GDM1 (cell line): Measurements from ENCODE around the gene HSDL1.
"Not testable (repeated sequence)": the region's sequence is repeated elsewhere in the genome, so short reads cannot be mapped to it uniquely, and the experiment has no call there.

Experiments used
- DNase-seq: peaks from one replicate; lab custom pipeline; 2025; lab: John Stamatoyannopoulos, UW

Gene HSDL1

GRCh38 chr16:84138824-84139627, 6.0 kb downstream of the HSDL1 start:
- no peak for DNase-seq

- no peak for DNase-seq
Observed at GRCh38 chr16:84138500-84138823, 6.5 kb downstream of the HSDL1 start.

GRCh38 chr16:84137769-84138357, 7.1 kb downstream of the HSDL1 start:
- DNase-seq: no peak

- no peak for DNase-seq
Observed at GRCh38 chr16:84137287-84137686, 7.7 kb downstream of the HSDL1 start.

GRCh38 chr16:84136331-84137125, 8.4 kb downstream of the HSDL1 start:
- DNase-seq: no peak

- no peak for DNase-seq
Observed at GRCh38 chr16:84132527-84133285, 12.3 kb downstream of the HSDL1 start.

- no peak for DNase-seq
Observed at GRCh38 chr16:84131117-84131516, 13.9 kb downstream of the HSDL1 start.

GRCh38 chr16:84124257-84125073, 20.5 kb downstream of the HSDL1 start:
- no peak for DNase-seq

GRCh38 chr16:84121007-84121406, 24.0 kb downstream of the HSDL1 start:
- no peak for DNase-seq

GRCh38 chr16:84120023-84120422, 25.0 kb downstream of the HSDL1 start:
- DNase-seq: no peak

GRCh38 chr16:84119368-84119767, 25.6 kb downstream of the HSDL1 start:
- DNase-seq: no peak

- DNase-seq: not testable (repeated sequence)
Observed at GRCh38 chr16:84118315-84118714, 26.7 kb downstream of the HSDL1 start.

- DNase-seq: no peak
Observed at GRCh38 chr16:84117494-84117843, 27.5 kb downstream of the HSDL1 start.

GRCh38 chr16:84116720-84117493, 28.1 kb downstream of the HSDL1 start, which contains the start of gene MBTPS1:
TSS of gene MBTPS1 (minus strand) at chr16:84116942. CDS start at chr16:84101783, 15,159 bp downstream.
- DNase-seq: peak; percentile 90

- DNase-seq: no peak
Observed at GRCh38 chr16:84115919-84116719, 28.9 kb downstream of the HSDL1 start.

GRCh38 chr16:84111949-84112348, 33.0 kb downstream of the HSDL1 start:
- not testable (repeated sequence) for DNase-seq

- DNase-seq: no peak
Observed at GRCh38 chr16:84111525-84111924, 33.5 kb downstream of the HSDL1 start.

- DNase-seq: no peak
Observed at GRCh38 chr16:84110527-84110926, 34.5 kb downstream of the HSDL1 start.

- DNase-seq: no peak
Observed at GRCh38 chr16:84109598-84110335, 35.2 kb downstream of the HSDL1 start.
